ENCODE data around the gene DDX59. TPM values are rescaled to one million over a fixed set of nuclear protein-coding genes. Genes with fewer than 3 reads are reported as not detected.

The DDX59 gene
- total RNA-seq, 1 experiment from 2014 or later = 24.6 TPM

GRCh38 chr1:200666309-200666708 is 3.4 kb downstream of the DDX59 start:
- H3K79me2 ChIP-seq (ENCODE audit: low read length) = peaks cover 16% of the 10 kb centered on the region
- no peaks in the 10 kb centered on the region for H3F3A ChIP-seq (ENCODE audit: low read length, unreplicated experiment)
- no TSS peak for BruUV-seq (replicated peaks)
- H3K27me3 ChIP-seq (ENCODE audit: low read length) = no peaks in the 10 kb centered on the region
- H3K9ac ChIP-seq (ENCODE audit: low read length) = no peak overlapping the region
- ChIA-PET CTCF (no interaction called here), POLR2A (ENCODE audit: unreplicated experiment) (no interaction called here)
- H3K9me3 ChIP-seq (ENCODE audit: low read length) = no peaks in the 10 kb centered on the region
- ATAC-seq (no peak), DNase-seq (no peak)
- no peak overlapping the region for H3K4me3 ChIP-seq (ENCODE audit: low read length)
- TF ChIP-seq EZH2phosphoT487 (IDR thresholded peaks at IDR 0.05; ENCODE audit: borderline replicate concordance, low read length) (no peak), CTCF (conservative IDR thresholded peaks at IDR 0.05; ENCODE audit: low read depth, low read length) (no peak)
- no peak overlapping the region for H2AFZ ChIP-seq (ENCODE audit: low read length)
- no peaks in the 10 kb centered on the region for H3K9me2 ChIP-seq (replicated peaks; ENCODE audit: low read length)
- no peak overlapping the region for H3K4me2 ChIP-seq (ENCODE audit: low read length)
- peaks cover 15% of the 10 kb centered on the region for H3K36me3 ChIP-seq (ENCODE audit: low read depth, low read length)
- H3K27ac ChIP-seq (ENCODE audit: low read length) = no peak overlapping the region
- peaks cover 19% of the 10 kb centered on the region for H3K4me1 ChIP-seq (ENCODE audit: insufficient read depth, low read length)
- intact Hi-C loops (cut with micrococcal nuclease) = loop anchor here (5.0 kb wide), 1 partner anchor 116 kb away; no protein-coding TSS in a partner anchor
- no peaks in the 10 kb centered on the region for H4K20me1 ChIP-seq (ENCODE audit: low read length)

GRCh38 chr1:200665861-200666260 is 3.8 kb downstream of the DDX59 start:
- ChIA-PET POLR2A (ENCODE audit: unreplicated experiment) (no interaction called here), CTCF (no interaction called here)
- Histone ChIP-seq H3K27me3 (ENCODE audit: low read length) (no peaks in the 10 kb centered on the region), H3K36me3 (ENCODE audit: low read depth, low read length) (peaks cover 17% of the 10 kb centered on the region), H4K20me1 (ENCODE audit: low read length) (no peaks in the 10 kb centered on the region), H3K4me2 (ENCODE audit: low read length) (no peak overlapping the region), H3K9ac (ENCODE audit: low read length) (no peak overlapping the region), H3K79me2 (ENCODE audit: low read length) (peaks cover 16% of the 10 kb centered on the region), H3F3A (ENCODE audit: low read length, unreplicated experiment) (no peaks in the 10 kb centered on the region), H3K4me1 (ENCODE audit: insufficient read depth, low read length) (peaks cover 15% of the 10 kb centered on the region), H3K9me3 (ENCODE audit: low read length) (no peaks in the 10 kb centered on the region), H3K9me2 (replicated peaks; ENCODE audit: low read length) (no peaks in the 10 kb centered on the region), H3K27ac (ENCODE audit: low read length) (no peak overlapping the region), H3K4me3 (ENCODE audit: low read length) (no peak overlapping the region), H2AFZ (ENCODE audit: low read length) (no peak overlapping the region)
- no peak for TF ChIP-seq CTCF (conservative IDR thresholded peaks at IDR 0.05; ENCODE audit: low read depth, low read length)
- TF ChIP-seq EZH2phosphoT487 (IDR thresholded peaks at IDR 0.05; ENCODE audit: borderline replicate concordance, low read length) = no peak
- TF ChIP-seq EZH2 (IDR thresholded peaks at IDR 0.05; ENCODE audit: low read length, unreplicated experiment) = no peak
- BruUV-seq (replicated peaks) = no TSS peak
- no peak for ATAC-seq
- intact Hi-C loops (cut with micrococcal nuclease) = loop anchor here (5.0 kb wide), 1 partner anchor 116 kb away; no protein-coding TSS in a partner anchor
- no peak for DNase-seq

- BruUV-seq (replicated peaks) = no TSS peak
- ChIA-PET CTCF (no interaction called here), POLR2A (ENCODE audit: unreplicated experiment) (no interaction called here)
- ATAC-seq (no peak), DNase-seq (no peak)
- Histone ChIP-seq H3K9ac (ENCODE audit: low read length) (no peak overlapping the region), H4K20me1 (ENCODE audit: low read length) (no peaks in the 10 kb centered on the region), H3K9me3 (ENCODE audit: low read length) (no peaks in the 10 kb centered on the region), H3K9me2 (replicated peaks; ENCODE audit: low read length) (no peaks in the 10 kb centered on the region), H3K27me3 (ENCODE audit: low read length) (no peaks in the 10 kb centered on the region), H2AFZ (ENCODE audit: low read length) (no peak overlapping the region), H3F3A (ENCODE audit: low read length, unreplicated experiment) (peaks cover 4% of the 10 kb centered on the region), H3K4me3 (ENCODE audit: low read length) (no peak overlapping the region), H3K4me1 (ENCODE audit: insufficient read depth, low read length) (peaks cover 20% of the 10 kb centered on the region), H3K79me2 (ENCODE audit: low read length) (no peaks in the 10 kb centered on the region), H3K27ac (ENCODE audit: low read length) (no peak overlapping the region), H3K36me3 (ENCODE audit: low read depth, low read length) (peaks cover 37% of the 10 kb centered on the region), H3K4me2 (ENCODE audit: low read length) (no peak overlapping the region)
- TF ChIP-seq CTCF (conservative IDR thresholded peaks at IDR 0.05; ENCODE audit: low read depth, low read length) (no peak), EZH2phosphoT487 (IDR thresholded peaks at IDR 0.05; ENCODE audit: borderline replicate concordance, low read length) (no peak), EZH2 (IDR thresholded peaks at IDR 0.05; ENCODE audit: low read length, unreplicated experiment) (no peak)
- intact Hi-C loops (cut with micrococcal nuclease) = no loop called here
Measured at GRCh38 chr1:200660719-200661118, 9.0 kb downstream of the DDX59 start.

All from PC-3 (cell line).